DMS53 treated with DMSO at 0.1 percent for 48 hours (cell line): ENCODE data around the gene ATF3.
"Not testable (repeated sequence)": the region's sequence is repeated elsewhere in the genome, so short reads cannot be mapped to it uniquely, and the experiment has no call there.

Experiments used
- DNase-seq: peaks from one replicate; lab custom pipeline; 2025; ENCODE audit not compliant: unreplicated experiment; lab: John Stamatoyannopoulos, UW

The ATF3 gene

DNA sequence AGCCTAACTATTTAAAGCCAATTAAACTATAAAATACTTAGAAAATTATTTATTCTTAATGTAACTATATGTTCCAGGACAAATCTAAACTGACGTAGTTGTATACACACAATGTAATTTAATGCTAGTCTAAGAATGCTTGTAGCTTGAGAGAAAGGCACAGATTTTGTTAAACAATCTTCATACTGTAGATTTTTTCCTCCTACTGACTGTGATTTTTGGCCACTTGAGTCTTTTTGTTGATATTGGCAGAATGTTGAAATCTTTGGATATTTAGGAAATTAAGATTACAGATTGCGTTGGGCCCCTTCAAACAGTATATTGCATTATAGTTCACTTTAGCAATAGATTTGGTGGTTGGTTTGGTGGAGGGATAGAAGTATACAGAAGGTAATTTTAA is 40.5 kb downstream of the ATF3 start:
- no peak for DNase-seq

DNA sequence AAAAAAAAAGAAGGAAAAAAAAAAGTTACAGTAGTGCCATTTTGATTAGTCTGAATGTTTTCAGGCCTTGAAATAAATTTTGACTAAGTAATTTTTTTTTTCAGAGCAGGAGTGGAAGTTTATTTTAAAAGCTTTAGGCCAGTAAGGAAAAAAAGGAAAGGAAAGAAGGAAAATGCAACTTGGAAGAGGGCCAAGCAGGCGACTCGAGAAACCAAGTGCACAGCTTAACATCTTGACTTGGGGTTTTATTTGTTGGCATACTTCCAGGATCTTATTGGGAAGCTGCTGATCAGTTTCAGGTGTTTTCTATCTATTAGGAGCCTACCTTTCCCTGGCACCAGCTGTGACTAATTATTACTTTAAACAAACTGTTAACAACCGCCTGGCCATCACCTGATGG is 41.7 kb downstream of the ATF3 start:
- DNase-seq, result no peak

DNA sequence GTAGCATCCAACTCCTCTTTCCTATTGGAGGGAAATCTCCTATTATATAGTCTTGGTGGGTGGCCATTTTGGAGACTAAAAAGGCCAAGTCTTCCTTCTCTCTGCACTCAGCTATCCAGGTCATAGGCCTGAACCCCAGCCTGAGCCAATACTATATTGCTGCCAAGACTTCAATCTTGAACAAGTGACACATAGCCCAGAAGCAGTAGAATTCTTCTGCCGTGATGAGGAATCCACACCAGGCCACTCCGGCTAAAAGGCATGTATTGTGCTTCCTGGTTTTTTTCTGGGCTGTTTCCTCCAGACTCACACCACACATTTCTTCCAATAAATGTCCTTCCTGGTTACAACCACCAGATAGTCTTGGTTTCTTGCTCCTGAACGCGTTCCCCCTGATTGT is 43.0 kb downstream of the ATF3 start:
- DNase-seq, result no peak

DNA sequence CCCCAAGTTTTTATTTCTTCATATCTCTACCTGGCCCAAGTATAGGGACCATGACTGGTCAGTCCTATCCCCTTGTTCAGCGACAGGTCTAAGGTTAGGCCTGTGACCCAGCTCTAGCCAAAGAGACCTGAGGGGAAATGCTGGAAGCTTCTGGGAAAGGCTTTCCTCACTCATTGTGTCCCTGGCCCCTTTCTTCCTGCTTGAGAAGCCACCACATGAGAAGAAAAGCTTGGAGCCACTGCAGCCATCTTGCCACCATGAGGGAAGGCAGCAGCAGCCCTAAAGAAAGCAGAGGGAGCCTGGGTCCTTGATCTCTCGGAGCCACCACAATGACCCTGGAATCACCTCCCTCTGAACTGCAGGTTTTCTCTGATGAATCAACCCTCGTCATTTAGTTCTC is 43.4 kb downstream of the ATF3 start:
- DNase-seq, result no peak

DNA sequence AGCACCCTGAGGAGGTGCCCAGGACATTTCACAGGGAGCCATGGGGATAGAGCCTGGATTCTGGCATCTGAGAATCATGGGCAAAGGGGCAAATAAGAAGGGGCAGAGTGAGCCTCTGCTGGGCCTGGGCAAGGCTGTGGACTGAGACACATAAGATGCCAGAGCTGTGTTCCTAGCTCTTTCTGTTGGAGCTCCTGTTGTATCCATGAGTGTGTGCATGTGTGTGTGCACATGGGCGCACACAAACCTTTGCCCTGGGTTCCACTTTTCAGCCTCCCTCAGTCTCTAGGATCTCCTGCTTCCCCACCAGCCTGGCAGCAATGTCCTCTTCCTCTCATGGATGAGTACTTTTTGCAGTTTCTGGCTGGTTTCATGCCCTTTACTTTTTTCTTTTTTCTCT is 44.0 kb downstream of the ATF3 start:
- DNase-seq, result no peak

DNA sequence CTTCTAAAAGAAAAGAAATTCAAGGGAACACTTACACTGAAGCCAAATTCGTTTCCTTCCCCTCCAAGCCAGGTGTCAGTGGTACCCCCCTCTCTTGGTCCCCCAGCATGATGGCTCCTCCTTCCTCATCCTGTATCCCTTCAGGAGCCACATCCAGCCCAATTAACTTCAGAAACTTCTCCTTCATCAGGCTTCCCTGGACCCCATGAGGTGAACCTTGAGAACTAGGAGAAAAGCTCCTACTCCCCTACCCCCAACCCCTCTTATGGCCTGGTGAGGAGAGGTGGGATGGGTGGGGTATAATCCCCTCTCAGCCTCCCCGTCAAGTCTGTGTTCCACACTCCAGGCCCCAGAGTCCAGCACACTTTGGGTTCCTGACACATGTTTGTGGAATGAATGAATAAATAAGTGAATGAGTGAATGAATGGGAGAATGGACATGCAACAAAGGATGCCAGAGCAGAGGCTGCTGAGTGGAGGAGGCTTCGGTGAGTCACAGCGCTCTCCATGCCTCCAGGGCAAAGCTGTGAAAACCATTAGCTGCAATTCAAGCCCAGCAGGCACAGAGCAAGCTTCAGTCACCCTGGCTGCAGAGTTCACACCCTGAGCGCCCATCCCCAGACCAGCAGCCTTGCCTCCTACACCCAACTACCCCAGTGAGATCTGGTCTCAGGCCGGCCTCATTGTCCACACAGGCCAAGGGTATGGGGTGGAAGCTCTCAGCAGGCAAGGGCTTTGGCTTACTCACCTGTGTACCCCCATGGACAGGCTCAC is 47.3 kb downstream of the ATF3 start:
- DNase-seq, result no peak

DNA sequence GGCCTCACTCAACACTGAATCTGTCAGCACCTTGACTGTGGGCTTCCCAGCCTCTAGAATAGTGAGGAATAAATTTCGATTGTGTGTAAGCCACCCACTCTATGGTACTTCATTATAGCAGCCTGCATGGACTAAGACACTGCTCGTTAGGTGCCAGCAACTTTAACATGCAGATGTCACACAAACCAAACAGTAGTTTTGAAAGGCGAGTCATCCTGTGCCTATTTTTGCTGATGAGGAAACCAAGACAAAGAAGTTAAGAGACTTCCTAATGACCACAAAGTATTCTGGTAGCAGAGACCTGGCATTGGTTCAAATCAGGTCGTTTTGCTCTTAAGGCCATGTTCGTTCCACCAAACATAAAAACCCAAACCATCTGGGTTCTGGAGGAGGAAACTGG is 48.2 kb downstream of the ATF3 start:
- DNase-seq, result no peak

DNA sequence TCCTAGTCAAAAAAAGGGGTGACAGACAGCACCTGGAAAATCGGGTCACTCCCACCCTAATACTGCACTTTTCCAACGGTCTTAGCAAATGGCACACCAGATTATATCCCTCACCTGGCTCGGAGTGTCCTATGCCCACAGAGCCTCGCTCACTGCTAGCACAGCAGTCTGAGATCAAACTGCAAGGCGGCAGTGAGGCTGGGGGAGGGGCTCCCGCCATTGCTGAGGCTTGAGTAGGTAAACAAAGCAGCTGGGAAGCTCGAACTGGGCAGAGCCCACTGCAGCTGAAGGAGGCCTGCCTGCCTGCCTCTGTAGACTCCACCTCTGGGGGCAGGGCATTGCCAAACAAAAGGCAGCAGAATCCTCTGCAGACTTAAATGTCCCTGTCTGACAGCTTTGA is 49.7 kb downstream of the ATF3 start:
- DNase-seq, result not testable (repeated sequence)

DNA sequence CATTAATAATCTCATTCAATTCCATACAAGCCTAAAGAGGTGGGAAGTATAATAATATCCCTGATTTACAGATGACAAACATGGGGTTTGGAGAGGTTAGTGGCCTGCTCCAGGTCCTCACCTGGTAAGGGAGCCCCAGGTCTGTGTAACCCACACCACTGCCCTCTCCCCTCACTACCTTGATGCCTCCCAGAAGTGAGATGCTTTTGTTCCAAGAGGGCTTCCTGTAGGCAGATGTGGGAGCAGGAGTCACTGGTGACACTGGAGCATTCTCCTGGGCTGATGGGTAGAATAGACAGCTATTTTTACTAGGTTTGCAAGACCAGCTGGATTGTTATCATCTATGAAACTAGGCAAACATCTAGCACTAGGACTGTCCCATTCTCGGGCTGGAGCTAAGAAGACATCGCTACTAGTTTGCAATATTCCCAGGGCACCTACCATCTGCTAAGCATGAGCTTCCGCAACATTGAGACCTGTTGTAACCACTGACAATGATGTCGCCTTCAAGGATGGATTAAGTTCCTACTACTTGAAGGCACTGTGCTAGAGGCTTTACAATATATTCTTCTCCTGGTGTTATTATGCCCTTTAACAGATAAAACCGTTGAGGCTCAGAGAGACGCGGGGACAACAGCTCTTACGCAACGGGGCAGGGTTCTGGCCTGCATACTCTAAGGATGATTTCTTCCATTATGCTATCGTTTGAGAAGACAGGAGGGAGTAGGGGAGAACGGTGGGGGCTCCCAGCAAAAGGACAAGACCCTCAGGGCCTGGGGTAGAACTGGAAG is 56.0 kb downstream of the ATF3 start:
- DNase-seq, result no peak

DNA sequence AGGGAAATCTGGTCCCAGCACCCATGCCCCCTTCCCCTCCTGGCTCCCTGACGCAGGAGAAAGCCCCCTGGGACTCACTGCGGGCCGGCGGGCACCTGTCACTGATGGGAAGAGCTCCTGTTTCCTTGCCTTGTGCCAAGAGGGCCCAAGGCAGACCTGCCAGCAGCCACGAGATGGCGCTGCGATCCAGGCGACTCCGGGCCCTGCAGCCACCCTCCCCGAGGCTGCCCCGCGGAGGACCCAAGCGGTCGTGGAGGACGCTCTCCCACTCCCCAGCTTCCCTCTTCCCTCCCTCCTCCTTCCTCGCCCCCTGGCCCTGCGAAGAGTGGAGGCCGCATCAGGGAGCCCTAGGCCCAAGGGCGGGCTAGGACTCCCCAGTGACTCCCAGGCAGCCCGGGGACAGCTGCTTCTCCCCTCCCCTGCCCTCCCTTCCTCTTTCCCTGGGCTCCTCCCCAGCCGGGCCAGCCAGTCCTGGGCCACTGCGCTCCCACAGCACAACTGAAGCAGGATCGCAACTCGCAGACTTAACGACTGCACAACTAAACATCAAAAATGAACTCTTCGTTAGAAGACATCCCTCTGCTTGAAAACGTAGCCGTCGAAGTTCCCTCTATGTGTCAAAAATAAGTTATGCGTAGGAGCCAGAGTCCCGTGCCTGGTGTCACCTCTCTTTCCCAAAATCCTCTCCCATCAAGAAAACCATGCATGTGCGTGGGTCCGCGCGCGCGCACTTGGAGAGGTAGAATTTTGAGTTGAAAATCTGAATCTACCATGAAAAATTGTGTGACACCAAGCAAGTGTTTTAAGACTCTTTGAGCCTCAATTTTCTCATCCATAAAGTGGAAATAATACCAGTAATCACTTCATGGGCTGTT is 56.9 kb downstream of the ATF3 start:
- DNase-seq, result peak; percentile 90

DNA sequence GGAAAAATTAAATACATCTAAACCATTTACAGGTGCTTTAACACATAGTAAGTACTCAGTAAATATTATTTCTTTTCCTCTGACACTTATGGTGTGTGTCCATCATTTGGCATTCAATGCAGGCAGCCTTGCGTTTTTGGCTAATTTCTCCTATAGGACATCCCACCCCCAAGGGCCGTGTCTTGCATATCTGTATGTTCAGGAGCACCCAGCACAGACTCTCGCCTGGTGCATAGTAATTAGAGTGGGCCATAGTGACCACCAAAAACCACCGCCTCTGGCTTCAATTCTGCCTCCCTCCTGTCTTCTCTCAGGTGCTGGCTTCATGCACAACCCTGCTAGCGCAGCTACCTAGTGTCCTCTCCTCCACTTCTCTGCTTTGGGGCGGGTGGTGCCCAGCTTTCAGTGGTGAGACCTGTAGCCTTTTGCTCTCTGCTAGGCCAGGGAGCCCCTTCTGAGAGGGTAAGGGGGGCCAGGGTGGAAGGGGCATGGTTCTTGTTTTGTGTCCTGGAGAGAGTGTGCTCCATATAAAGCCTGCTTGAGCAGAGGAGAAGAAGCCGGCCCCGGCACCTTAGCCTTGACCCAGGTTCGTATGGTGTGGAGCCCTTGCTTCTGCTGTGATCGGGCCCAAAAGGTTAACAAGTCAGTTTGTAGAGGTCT is 57.7 kb downstream of the ATF3 start:
- no peak for DNase-seq

DNA sequence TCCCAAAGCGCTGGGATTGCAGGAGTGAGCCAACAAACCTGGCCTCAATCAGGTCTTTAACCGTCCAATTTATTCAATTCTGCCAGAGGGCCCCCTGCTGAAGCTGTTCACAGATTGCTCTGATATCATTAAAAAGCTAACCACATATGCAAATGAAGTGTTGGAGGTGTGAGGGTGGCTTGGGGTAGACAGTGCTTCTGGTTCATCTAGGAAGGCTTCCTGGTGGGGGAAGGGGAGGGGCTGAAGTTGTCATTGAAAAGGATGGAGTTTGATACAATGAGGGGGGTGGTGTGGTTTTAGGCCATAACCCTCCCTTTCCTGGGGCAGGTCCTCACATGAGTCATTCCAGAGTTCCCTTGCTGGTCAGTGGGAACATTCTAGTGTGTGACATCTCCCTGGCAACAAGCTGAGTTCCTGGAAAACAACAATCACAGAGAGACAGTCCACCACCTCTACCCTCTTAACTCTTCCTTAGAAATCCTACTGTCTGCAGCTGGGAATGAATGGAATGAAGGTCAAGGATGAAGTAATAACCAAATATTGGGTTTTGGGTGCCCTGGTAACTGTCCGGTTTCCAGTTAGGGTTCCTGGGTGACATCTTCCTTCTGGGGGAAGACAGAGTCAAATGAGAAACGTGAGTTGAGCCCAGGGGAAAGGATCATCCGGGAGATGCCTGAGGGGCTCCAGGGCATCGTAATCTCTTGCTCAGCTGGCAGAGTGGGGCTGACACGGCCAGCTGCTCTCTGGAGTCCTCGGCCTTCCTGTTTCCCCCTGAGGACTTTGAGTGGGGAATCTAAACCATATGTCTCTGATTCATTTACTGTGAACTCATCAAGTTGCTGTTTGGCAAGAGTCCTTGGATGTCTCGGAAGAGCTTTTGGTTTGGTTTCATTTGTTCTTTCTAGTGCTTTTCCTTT is 58.9 kb downstream of the ATF3 start:
- DNase-seq, result no peak

DNA sequence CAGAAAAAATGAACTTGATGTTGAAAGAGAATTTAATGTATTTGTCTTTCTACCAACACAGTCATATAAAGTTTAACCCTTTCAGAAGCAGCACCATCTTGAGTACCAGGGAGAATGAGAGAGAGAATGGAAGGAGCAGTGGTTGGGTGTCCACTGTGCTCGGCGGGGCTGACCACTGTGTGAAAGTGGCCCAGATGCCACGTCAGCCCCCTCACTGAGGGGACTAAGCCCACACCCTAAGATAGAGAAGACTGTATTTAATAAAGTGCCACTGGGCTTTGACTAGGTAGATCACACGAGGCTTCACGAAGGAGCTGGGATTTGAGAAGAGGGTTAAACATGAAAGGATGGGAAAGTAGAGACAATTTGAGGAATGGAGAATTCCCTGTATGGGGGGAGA is 59.9 kb downstream of the ATF3 start:
- no peak for DNase-seq

DNA sequence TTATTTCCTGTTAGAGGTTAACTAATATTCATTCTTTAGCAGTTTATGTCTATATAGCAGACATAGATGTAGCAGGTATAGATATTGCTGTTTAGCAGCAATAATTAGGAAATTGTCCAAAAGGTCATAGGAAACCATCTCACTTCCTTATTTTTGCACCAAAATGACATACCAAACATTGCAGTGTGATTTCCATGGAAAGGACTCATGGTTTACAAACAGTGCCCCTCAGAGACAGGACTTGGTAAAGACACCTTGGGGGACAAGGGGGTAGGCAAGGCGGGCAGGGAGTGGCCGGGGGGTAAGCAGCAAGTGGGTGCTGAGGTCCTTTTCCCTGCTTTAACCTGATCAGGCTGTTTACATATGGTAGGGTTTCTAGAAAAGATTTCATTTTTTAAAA is 60.5 kb downstream of the ATF3 start:
- DNase-seq, result no peak

DNA sequence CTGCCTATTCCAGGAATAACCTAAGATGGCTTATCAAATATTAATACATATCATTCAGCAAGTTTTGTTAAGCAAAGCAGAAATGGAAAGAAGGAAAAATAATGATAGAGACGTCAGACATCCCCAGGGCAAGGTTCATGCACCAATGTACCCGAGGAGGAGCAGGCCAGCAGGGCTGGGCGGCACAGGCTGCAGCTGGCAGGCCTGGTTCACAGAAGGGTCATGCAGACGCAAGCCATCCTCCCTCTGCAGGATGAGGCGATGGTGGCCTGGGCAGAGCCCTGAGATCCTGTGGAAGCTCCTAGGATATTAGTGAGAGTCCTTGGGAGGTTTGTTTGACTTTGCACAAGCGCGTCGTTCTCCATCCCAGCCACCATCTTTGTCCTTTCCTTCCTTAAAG is 61.0 kb downstream of the ATF3 start:
- DNase-seq, result no peak

DNA sequence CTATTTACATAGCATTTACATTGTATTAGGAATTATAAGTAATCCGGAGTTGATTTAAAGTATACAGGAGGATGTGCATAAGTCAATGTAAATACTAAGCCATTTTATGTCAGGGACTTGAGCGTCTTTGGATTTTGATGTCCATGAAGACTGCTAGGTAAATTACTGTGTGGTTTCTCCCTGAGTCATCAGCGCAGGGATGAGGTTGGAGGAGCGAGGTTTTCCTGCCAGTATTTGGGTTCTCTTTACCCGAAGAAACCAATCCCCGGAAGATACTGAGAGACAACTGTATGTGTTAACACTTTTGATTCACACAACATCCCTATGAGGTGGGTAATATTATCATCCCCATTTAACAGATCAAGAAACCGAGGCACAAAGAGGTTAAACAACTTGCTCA is 61.7 kb downstream of the ATF3 start:
- no peak for DNase-seq
